GM12892 (cell line): Measurements from ENCODE around the gene BEAN1.
A peak's percentile ranks its signal among the peaks of the same experiment; 100 is the strongest.
"Not testable (repeated sequence)": the region's sequence is repeated elsewhere in the genome, so short reads cannot be mapped to it uniquely, and the experiment has no call there.

ENCODE experiments used
- DNase-seq: peaks from one replicate; pipeline ENCODE4 v3.0.0; 2011; ENCODE audit not compliant: insufficient read length
- FAIRE-seq: peaks from 2 replicates; lab custom pipeline; 2011; peaks lifted over from hg19 to GRCh38; lab: Jason Lieb, UNC
- POLR2A ChIP-seq: IDR thresholded peaks from 2 replicates; pipeline ENCODE4 v1.6.1; 2011; ENCODE audit warnings: low read depth, low read length, control low read depth
- POLR2AphosphoS5 ChIP-seq: IDR thresholded peaks from 2 replicates; pipeline ENCODE4 v1.6.1; 2011; ENCODE audit warnings: low read depth, low read length, control low read depth
- TAF1 ChIP-seq: IDR thresholded peaks from 2 replicates; pipeline ENCODE4 v1.6.1; 2011; ENCODE audit warnings: low read depth, mild to moderate bottlenecking, control low read depth, low read length, borderline replicate concordance

BEAN1 gene

DNA sequence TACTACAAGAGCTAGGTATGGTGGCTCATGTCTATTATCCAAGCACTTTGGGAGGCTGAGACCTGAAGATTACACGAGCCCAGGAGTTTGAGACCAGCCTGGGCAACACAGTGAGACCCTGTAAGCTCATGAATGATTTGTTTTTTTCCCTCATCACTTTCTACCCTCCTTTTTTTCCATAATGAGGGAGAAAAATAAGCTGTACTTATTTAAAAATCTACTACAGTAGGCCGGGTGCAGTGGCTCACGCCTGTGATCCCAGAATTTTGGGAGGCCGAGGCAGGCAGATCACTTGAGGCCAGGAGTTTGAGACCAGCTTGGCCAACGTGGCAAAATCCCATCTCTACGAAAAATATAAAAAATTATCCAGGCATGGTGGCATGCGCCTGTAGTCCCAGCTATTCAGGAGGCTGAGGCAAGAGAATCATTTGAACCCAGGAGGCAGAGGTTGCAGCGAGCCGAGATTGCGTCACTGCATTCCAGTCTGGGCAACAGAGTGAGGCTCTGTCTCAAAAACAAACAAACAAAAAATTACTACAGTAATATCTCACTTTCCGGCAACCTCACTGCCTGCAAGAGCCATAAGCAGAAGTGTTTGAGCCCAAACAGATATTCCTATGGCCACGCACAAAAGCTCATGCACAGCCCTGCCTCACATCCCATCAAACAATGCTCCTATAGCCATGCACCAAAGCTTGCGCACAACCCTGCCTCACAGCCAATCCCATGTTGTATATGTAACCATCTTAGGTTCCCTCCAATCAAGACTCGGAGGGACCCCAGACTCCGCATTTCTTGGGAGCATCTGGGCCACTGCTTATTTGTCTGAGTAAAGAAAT, 85.4 kb downstream of the BEAN1 start:
- TF ChIP-seq TAF1 = no peak
- TF ChIP-seq POLR2A = no peak
- TF ChIP-seq POLR2AphosphoS5 = no peak
- FAIRE-seq = no peak
- DNase-seq = no peak

DNA sequence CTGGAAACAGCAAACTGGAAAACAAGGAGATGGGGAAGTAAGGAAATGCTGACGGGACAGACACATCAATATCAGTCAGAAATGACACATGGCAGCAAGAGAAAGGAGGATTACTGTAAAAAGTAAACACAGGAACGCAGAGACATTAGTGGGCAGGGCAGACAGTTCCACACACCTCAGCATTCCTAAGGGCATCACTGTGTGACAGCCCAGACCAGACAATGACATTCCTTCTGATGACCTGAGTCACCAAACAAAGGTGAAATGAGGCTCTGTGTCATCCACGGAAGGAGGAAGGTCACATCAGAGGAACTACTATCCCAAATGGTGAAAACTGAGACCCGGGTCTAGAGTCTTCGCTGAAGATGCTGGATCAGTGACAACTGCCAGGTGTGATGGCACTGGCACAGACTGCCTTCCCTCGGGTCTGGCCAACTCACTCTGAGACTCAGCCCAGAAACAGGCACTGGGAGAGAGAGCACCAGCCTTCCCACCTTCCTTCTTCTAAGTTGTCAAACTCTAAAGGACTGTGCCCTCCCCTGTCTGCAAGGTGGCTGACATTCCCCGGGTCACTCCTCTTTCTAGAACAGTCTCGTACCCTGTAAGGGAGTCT, 86.1 kb downstream of the BEAN1 start:
- TF ChIP-seq POLR2A = no peak
- TF ChIP-seq TAF1 = no peak
- no peak for TF ChIP-seq POLR2AphosphoS5
- DNase-seq (no peak), FAIRE-seq (no peak)

DNA sequence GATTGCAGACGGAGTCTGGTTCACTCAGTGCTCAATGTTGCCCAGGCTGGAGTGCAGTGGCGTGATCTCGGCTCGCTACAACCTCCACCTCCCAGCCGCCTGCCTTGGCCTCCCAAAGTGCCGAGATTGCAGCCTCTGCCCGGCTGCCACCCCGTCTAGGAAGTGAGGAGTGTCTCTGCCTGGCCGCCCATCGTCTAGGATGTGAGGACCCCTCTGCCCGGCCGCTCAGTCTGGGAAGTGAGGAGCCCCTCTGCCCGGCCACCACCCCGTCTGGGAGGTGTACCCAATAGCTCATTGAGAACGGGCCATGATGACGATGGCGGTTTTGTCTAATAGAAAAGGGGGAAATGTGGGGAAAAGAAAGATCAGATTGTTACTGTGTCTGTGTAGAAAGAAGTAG, 87.3 kb downstream of the BEAN1 start:
- not testable (repeated sequence) for FAIRE-seq

DNA sequence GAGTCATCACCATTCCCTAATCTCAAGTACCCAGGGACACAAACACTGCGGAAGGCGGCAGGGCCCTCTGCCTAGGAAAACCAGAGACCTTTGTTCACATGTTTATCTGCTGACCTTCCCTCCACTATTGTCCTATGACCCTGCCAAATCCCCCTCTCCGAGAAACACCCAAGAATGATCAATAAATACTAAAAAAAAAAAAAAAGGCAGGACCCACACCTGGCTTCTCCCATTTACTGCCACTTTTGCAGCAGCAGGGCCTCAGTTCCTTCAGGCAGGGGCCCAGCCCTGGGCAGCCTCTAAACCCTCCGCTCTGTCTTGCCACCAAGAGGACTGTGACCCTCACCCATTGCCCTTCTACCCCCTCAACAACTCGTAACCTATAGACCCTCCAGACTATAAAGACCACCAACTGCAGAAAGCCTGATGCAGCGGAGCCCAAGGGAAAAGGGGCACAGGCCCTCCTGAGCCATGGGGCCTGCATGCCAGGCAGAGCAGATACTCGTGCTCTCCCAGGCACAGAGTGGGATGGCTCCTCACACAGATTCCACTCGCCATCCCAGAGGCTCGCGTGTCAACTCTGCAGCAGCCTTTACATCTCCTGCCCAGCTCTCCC, 88.0 kb downstream of the BEAN1 start:
- not testable (repeated sequence) for FAIRE-seq, DNase-seq

More for the DNA sequence above, 87.3 kb downstream of the BEAN1 start:
- DNase-seq = not testable (repeated sequence)

DNA sequence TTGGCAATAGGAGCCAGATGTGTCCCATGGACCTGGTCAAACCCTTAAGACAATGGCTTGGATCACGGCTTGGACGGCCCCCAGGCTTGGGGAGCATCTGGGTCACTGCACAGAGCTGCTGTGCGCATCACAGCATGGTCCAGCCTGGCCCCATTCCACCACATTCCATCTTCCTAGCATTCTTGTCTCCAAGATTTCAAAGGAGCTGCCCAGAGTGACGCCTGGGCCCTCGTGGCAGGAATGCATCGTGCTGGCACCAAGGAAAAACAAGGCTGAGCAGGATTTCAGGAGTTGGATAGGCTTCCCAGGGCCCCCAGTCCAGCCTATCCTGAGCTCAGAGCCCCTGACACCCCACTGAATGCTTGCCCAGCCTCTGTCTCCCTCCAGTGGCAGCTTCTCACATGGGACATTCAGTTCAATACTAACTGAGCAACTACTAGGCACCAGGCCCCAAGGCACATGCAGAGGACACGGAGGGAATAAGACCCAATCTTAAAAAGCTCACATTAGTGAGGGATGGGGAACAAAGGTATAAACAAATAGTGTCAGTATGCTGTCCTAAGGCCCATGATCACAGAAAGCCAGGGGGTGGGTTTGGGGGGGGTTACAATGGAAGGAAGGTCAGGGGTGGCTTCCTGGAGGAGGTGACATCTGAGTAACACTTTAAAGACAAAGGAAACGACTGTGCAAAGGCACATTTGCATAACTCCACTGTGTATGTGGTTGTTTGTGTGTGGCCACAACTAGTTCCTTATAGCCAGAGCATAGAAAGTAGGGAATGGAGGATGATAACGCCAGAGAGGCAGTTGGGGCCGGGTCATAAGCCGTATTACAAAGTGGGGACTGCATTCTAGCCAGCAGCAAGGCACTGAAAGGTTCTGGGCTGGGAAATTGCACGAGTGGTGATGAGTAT, 88.8 kb downstream of the BEAN1 start:
- FAIRE-seq (no peak), DNase-seq (no peak)
- TF ChIP-seq TAF1 (no peak), POLR2AphosphoS5 (no peak), POLR2A (no peak)

DNA sequence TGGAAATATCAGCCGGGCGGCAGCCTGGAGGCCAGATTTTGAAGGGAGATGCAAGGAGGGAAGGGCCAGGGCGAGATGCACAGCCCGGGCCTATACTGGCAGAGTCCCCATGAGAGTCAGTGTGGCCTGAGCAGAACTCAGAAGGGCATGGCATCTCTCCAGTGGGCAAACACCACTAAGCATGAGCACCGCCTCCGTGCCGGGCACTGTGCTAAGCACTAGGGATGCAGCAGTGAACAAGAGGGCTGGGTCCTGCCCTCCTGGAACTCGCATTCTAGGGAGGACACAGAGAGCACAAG, 89.4 kb downstream of the BEAN1 start:
- TF ChIP-seq POLR2AphosphoS5 = no peak
- no peak for TF ChIP-seq POLR2A
- no peak for TF ChIP-seq TAF1
- FAIRE-seq = no peak
- no peak for DNase-seq

DNA sequence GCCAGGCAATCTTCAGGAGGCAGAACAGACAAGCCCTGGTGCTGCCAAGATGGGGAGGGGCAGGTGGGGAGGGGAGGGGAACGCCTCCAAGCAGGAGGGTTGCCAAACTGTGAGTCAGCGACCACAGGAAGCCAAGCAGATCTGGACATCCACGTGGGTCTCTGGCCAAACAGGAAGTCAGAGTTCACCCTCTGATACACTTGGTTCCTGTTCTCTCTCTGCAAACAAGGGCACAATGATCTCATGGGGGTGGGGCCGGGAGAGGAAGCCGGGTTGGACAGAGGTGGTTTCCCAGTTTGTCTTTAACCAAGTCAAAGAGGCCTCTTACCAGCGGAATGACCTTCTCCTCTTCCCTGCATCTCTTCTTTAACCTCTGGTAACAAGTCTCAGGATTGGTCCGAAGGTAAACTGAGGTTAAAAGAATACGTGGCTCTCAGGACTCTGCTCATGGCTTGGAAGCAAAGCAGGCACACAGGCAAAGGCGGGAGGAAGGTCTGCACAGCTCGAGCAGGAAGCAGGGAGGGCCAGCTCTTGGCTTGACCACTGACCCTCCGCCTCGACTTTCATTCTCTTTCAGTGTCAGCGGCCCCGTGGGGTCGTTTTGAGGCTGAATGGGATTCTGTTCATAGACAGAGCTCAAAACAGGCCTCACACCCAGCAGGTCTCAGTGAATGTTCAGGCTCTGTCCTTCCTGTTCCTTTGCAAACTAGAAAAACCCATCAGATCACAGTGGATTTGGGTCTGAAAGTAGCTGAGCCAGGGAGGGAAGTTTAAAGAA, 89.9 kb downstream of the BEAN1 start:
- peak; percentile 99 for FAIRE-seq
- DNase-seq = peak; percentile 85
- TF ChIP-seq POLR2A (no peak), POLR2AphosphoS5 (peak; percentile 51; the same call in 1 of the 2 replicates), TAF1 (no peak)

DNA sequence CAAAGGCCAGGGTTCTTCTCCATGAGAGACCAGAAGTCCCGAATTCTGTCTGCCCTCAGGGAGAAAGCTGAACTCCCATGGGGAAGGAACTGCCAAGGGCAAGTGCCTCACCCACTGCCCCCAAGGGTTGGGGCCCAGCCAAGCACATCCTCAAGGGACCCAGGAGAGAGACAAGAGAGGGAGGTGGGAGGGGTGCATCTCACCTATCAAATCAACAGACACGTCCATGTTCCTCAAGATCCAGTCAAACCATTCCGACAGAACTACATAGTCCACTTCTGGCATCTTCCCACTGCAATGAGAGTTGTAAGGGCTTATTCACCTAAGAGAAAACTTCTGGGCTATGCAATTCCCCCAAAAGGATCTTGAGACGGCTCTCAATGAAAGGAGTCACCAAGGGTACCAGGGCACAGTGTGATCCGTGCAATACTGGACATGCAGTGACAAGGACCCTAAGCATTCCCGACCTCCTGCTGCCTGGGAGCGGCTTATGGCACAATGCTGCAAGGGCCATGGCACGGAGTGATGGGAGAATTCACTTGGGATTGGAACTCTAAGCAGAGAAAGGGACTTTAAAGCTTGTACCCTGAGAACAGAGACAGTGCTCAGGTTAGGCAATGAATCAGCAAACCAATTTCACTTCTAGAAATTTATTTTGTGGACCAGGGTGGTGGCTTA, 90.6 kb downstream of the BEAN1 start:
- FAIRE-seq = peak; percentile 48
- TF ChIP-seq POLR2AphosphoS5 (no peak), POLR2A (no peak), TAF1 (no peak)

DNA sequence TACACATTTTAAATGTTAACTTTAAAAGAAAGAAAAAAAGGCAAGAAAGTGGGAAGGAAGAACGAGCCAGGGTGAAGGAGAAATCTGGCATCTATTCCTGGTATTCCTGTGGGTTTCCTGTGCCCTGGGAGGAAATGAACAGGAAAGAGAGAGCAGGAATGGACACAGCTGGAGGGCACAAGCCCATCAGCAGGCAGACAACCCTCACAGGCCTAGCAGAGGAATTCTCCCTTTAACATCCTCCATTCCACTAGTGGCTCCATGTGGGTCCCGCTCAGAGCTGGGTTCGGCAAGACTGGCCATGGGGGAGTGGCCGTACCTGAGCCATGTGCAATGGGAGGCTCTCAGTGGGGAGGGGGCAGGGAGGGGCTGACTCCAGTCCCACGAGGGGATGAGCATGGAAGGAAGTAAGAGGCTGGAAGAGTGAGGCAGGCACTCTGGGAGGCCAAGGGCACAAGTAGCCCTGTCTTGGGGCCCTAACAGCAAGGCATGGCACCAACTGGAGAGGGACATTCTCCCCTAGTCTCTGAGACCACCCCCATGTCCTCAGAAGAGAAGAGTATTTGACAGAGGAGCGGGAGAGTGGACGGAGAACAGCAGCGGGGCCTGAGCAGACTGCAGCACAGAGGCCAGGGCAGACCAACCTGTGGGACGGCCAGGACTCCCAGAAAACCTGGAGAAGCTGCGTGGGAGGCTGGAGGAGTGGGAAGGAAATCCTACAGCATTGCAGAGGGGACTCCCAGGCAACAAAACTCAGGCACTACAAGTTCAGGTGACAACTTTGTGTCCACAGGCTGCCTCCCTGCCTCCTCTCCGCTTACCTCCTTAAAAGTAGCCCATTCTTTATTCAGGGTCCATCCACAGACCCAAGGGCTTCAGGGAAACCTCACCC, 92.6 kb downstream of the BEAN1 start:
- FAIRE-seq (no peak), DNase-seq (no peak)
- TF ChIP-seq TAF1 = no peak
- no peak for TF ChIP-seq POLR2AphosphoS5
- TF ChIP-seq POLR2A = no peak

More for the DNA sequence above, 90.6 kb downstream of the BEAN1 start:
- no peak for DNase-seq

DNA sequence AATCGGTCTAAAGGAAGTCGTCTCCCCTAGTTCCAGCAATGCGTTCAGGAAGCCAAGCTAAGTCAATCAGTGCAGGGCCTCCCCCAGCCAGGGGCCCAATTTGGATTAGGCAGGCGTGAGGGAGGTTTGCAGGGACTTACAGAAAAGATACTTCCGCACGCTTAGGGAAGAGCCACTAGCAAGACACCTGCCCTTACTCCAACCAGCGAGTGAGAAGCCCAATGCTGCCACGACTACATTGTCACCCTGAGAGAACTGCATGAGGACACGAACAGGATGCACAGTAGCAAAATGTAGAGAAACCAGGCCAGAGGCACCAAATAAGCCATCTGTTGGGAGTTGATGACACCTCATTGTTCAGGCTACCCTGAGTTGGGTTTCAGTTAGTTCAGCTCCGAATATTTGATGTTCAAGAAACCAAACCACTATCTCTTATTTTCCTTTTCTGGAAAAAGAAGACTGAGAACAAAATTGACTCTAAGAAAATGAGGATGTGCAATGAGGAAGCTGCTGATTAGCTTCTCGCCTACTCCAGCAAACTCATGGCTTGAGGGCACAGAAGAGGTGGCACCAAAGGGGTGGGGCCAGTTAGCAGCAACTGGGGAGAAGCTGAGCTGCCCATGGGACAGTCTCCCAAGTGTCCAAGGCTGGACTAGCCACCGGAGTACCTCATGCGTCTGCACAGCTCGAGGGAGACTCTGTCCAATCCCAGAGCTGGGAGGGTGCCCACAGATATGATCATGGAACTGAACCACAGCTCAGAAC, 93.5 kb downstream of the BEAN1 start:
- TF ChIP-seq TAF1 = no peak
- no peak for TF ChIP-seq POLR2A
- TF ChIP-seq POLR2AphosphoS5 = no peak
- FAIRE-seq (no peak), DNase-seq (no peak)
